Calu3 (cell line): ENCODE data around the gene HDGFL1. TPM values are rescaled to one million over a fixed set of nuclear protein-coding genes. Genes with fewer than 3 reads are reported as not detected.

Experiments used
- BruUV-seq: library from RNA; stranded (reverse); fragments of 400-500 nt; replicated peaks from 2 replicates; lab custom pipeline; 2021; lab: Mats Ljungman, UMichigan
- CTCF ChIA-PET: fragments of 300-600 bp; sonication (Branson Sonifier 250); formaldehyde crosslinking; loops from one replicate; lab custom pipeline; 2022; ENCODE audit warnings: antibody characterized with exemption; lab: Charles Lee
- DNase-seq: peaks from one replicate; pipeline ENCODE4 v3.0.0; 2022
- H3K27ac Mint-ChIP-seq: one replicate; pipeline ENCODE4 v1.8.0; 2022; ENCODE audit warnings: mixed read lengths; ENCODE audit not compliant: unreplicated experiment
- H3K27me3 Mint-ChIP-seq: one replicate; pipeline ENCODE4 v1.8.0; 2022; ENCODE audit warnings: mixed read lengths; ENCODE audit not compliant: unreplicated experiment
- H3K36me3 Mint-ChIP-seq: one replicate; pipeline ENCODE4 v1.8.0; 2022; ENCODE audit warnings: mild to moderate bottlenecking, moderate library complexity, mixed read lengths; ENCODE audit not compliant: insufficient read depth, unreplicated experiment
- H3K4me1 Mint-ChIP-seq: one replicate; pipeline ENCODE4 v1.8.0; 2022; ENCODE audit warnings: mild to moderate bottlenecking, low read depth, mixed read lengths; ENCODE audit not compliant: unreplicated experiment
- H3K4me3 Mint-ChIP-seq: one replicate; pipeline ENCODE4 v1.8.0; 2022; ENCODE audit warnings: mild to moderate bottlenecking, low read depth, moderate library complexity, mixed read lengths; ENCODE audit not compliant: unreplicated experiment
- H3K9me3 Mint-ChIP-seq: one replicate; pipeline ENCODE4 v1.8.0; 2022; ENCODE audit warnings: low read depth, mixed read lengths; ENCODE audit not compliant: unreplicated experiment
- CTCF ChIP-seq: fragments of 200-600 bp; IDR thresholded peaks from one replicate; pipeline ENCODE4 v1.8.0; 2022; ENCODE audit warnings: antibody characterized with exemption; ENCODE audit not compliant: unreplicated experiment
- intact Hi-C: fragments of 100-400 bp; cut with micrococcal nuclease; formaldehyde crosslinking; loops from one replicate; pipeline ENCODE4 v1.10.0; 2022; ENCODE audit not compliant: unreplicated experiment
- total RNA-seq: library from RNA; stranded (reverse); gene quantifications from 2 replicates; pipeline ENCODE4 v1.2.3, GENCODE V29; 2022

Gene HDGFL1
- total RNA-seq, 1 experiment from 2014 or later = not detected

DNA sequence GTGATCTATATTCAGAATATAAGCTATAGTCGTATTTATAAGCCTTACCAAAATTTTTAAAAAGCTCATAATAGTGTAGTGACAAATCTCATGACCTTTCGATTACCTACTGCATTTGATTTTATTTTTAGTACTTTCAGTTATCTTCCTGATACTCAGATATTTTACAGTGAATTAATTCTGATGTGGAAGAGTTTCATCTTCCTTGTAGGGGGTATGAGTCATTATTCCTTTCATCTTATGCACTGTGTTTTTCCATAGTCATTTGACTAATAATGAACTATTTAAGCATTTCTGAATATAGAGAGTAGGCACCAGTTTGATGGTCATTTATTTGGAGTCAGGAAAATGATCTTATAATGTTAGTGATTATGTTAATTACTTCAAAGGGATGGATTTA, 36.4 kb downstream of the HDGFL1 start:
- Mint-ChIP-seq H3K27ac (no peak overlapping the region), H3K27me3 (no peaks in the 10 kb centered on the region), H3K36me3 (no peaks in the 10 kb centered on the region), H3K4me3 (no peak overlapping the region), H3K4me1 (no peaks in the 10 kb centered on the region), H3K9me3 (peaks cover 3% of the 10 kb centered on the region)
- BruUV-seq = no TSS peak
- DNase-seq = no peak
- CTCF ChIA-PET = no interaction called here
- intact Hi-C loops = no loop called here
- TF ChIP-seq CTCF = no peak

- DNase-seq = no peak
- intact Hi-C loops = no loop called here
- no TSS peak for BruUV-seq
- no peaks in the 10 kb centered on the region for H3K9me3 Mint-ChIP-seq
- H3K4me3 Mint-ChIP-seq = no peak overlapping the region
- CTCF ChIA-PET = interaction anchor here (0.6 kb wide), 1 partner anchor 63 kb away, joined by 4 read pairs; no protein-coding TSS in a partner anchor
- no peak for TF ChIP-seq CTCF
- H3K27me3 Mint-ChIP-seq = no peaks in the 10 kb centered on the region
- H3K36me3 Mint-ChIP-seq = no peaks in the 10 kb centered on the region
- H3K4me1 Mint-ChIP-seq = no peaks in the 10 kb centered on the region
- H3K27ac Mint-ChIP-seq = no peak overlapping the region
Measured at GRCh38 chr6:22610127-22610526, 40.8 kb downstream of the HDGFL1 start.

- no peaks in the 10 kb centered on the region for H3K9me3 Mint-ChIP-seq
- H3K27ac Mint-ChIP-seq = no peak overlapping the region
- no peaks in the 10 kb centered on the region for H3K4me1 Mint-ChIP-seq
- no TSS peak for BruUV-seq
- no peaks in the 10 kb centered on the region for H3K36me3 Mint-ChIP-seq
- no peak for TF ChIP-seq CTCF
- intact Hi-C loops = no loop called here
- H3K4me3 Mint-ChIP-seq = no peak overlapping the region
- H3K27me3 Mint-ChIP-seq = no peaks in the 10 kb centered on the region
- CTCF ChIA-PET = interaction anchor here (0.6 to 1.0 kb wide), 2 partner anchors 12 to 37 kb away, joined by 3 to 5 read pairs; no protein-coding TSS in a partner anchor
- no peak for DNase-seq
Measured at GRCh38 chr6:22612236-22612635, 42.9 kb downstream of the HDGFL1 start.

DNA sequence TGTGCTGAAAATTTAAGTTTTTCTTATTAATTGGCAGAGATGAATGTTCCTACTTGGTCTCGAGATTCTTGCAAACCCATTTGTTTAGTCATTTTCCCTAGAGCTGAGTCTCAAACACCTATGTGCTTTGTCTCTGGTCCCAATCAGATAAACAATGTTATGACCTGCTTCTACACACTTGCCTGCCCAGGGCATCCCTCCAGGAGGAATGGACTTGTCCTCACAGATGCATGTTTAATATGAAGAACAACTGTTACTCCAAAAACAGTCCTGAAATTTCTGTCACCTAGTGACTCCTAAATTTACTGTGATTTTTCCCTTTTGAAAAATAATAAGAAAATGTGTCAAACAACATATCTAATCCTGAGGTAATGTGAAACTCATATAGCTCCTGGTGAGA, 43.7 kb downstream of the HDGFL1 start:
- H3K27ac Mint-ChIP-seq = no peak overlapping the region
- H3K36me3 Mint-ChIP-seq = no peaks in the 10 kb centered on the region
- H3K4me1 Mint-ChIP-seq = no peaks in the 10 kb centered on the region
- H3K9me3 Mint-ChIP-seq = no peaks in the 10 kb centered on the region
- no peaks in the 10 kb centered on the region for H3K27me3 Mint-ChIP-seq
- TF ChIP-seq CTCF = no peak
- H3K4me3 Mint-ChIP-seq = no peak overlapping the region
- CTCF ChIA-PET = no interaction called here
- no TSS peak for BruUV-seq
- DNase-seq = no peak
- intact Hi-C loops = no loop called here
